CD4-positive, alpha-beta T cell treated with Interleukin-17A for 1 hour (primary cell): Measurements from ENCODE around the gene NEGR1.

ENCODE experiments used
- DNase-seq: peaks from one replicate; pipeline ENCODE4 v3.0.0-alpha.2; 2020

NEGR1 gene

DNA sequence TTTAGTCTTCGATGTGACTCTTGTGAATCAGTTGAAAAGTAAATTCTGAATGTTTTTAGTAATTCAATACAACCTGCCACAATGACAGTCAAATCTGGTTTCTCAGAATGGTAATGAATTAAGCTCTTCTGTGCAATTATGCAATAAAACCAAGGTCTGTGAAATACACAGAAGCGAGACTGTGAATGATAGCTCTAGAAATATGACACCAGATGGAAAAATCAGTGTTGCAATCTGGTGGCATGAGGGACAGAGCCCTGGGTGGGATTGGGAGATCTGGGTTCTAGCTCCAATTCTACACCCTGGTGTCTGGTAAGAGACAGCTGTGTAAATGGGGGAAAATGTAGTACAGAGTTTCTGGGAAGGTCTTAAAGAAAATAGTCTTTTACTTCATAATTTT is 615.1 kb downstream of the NEGR1 start:
- no peak for DNase-seq

DNA sequence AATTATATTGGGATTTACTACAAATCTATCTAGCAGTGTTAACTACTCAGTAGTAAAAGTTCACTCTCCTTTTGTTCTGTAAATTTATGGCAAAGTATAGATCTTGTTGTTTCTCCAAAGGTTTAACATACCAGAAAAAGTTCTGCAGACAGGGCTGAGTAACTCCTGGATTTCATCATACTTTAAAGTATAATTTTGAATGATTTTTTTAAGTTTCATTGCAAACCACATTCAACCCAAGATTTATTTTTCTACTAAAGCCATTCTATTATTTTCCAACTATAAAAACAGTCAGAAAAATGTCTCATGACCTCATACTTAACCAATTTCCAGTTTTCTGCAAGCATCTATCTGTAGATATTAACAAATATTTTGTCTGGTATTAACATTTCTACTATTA is 615.7 kb downstream of the NEGR1 start:
- no peak for DNase-seq

DNA sequence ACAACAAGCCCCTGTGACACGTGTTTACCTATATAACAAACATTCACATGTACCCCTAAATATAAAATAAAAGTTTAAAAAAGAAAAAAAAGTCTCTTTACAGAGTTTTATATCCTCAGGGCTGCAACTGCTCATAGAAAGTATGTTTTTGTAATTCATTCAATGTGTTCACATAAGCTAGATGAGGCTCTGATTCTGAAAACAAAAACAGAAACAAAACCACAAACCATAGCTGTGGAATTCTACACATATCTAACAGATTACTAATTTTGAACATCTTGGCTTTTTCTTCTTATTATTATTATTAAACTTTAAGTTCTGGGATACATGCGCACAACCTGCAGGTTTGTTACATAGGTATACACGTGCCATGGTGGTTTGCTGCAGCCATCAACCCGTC is 621.9 kb downstream of the NEGR1 start:
- no peak for DNase-seq

DNA sequence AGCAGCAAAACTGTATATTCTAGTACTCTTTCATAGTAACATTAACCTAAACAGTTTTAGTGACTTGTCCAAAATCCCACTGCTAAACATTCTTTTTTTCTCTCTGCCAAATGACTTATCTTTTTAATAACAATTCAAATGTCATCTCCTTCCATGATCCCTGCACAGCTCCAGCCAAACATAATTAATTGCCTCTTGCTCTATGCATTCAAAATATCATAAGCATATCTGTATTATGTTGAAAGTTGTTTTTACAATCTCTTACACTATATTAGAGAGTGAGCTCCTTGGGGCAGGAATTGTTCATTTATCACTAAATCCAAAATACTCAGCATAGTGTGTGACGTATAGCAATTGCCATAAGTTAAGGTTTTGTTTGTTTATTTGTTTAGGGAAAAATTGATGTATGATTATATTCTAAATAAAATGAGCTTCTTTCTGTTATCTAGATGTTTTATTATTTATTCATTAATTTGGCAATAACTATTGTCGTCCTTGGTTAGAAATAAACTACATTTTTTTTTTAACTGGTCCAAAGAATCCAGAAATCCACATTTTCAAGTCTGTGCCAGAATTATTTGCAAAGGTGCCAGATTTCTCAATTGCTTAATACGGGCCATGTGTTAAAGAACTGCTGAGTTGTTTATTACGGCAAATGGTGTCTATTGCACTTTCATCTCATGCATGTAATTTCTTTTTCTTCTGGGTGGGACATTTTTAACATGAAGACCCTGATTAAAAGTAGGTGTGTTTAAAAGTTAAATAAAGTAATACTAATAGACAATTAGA is 624.3 kb downstream of the NEGR1 start:
- DNase-seq: no peak

DNA sequence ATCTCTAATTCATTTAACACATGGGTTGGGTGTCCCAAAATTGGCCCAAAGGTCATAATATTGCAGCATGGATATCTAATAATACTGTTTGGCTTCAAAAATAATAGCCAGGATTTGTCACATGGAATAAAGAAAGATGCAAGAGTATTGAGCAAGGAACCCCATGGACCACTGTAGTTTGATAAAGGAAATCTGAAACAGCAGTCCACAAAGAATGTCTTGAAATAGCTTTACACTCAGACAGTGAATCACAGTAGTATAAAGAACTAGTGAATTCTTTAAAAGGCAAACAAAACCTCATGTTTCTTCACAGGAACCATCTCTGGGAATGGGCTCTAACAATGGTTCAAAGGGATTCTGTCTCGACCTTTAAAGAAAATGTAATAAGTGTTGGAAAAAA is 625.4 kb downstream of the NEGR1 start:
- no peak for DNase-seq

DNA sequence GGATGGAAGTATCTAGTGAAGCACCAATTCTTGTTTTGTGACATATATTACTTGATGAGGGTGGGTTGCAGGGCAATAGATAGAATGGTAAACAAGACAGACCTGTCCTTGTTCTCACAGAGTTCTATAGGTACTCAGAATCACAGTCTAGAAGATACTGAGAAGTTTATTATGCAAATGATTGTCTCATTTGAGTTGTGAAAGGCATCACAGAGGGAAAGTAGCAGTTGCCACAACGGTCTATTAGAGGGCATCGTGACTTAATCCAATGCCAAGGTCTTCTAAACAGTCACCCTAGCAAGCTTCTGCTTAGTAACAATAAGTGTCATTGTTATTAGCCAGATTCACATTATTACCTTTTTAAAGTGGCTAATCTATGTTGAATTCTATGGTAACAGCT is 626.7 kb downstream of the NEGR1 start:
- no peak for DNase-seq

DNA sequence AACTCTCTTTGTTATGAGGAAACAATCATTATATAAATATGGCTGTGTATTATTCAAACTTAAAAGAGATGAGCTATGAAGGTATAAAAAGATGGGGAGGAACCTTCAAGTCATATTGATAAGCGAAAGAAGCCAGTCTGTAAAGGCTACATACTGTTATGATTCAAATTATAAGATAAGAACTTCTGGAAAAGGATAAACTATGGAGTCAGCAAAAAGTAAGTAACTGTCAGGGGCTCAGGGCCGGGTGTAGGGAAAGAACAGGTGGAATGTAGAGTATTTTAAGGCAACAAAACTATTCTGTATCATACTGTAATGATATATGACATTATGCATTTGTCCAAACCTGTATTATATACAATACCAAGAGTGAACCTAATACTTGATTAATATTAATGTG is 628.4 kb downstream of the NEGR1 start:
- DNase-seq: no peak

DNA sequence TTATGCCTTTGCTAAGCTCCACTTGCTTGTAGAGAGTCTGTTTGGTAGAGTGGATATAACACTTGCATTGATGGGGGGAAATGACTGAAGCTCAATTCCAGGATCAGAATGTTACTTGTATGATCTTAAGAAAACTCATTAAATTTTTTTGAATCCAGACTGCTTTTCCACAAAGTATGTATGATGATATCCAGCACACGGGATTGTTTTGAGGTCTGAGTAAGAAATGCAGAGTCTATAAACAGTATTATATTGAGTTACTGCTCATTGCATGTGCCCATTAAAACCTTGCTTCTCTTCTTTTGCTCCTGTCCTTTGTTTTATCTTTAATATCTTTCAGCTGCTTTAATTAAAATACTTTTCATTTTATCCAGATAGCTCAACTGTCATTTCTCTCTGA is 631.1 kb downstream of the NEGR1 start:
- no peak for DNase-seq

DNA sequence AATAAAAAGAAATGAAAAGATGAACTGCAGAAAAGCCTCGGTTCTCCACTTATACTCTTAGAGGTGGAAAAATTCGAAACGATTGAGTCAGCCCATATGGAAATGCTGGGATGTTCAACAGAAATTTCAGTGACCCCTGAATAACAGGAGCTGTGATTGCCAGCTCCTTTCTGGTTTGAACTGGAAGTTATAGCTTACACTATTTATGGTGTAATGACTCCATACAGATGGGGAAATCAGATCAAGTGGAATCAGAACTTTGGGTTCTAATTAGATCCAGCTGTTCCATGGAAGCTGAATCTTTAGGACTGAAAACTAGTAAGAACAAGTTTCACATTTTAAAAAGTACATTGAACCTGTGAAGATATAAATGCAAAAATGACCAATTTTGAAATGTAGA is 632.2 kb downstream of the NEGR1 start:
- no peak for DNase-seq

DNA sequence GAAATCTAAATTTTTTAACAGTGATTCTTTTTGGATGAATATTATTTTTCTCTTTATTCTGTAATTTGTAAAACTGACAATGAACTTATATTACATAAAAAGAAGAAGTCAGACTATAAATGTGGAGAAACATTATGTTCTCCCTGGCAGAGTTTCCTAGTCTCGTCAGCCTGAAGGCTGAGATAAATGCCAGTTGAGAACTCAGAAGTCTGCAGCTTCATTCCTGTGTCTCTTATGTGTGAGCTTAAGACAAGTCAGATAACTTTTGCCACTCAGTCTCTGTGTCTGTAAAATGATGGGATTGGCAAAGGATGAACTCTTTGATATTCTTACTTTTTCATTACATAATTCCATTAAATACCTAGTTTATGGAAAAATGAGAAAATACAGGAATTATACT is 632.7 kb downstream of the NEGR1 start:
- no peak for DNase-seq

DNA sequence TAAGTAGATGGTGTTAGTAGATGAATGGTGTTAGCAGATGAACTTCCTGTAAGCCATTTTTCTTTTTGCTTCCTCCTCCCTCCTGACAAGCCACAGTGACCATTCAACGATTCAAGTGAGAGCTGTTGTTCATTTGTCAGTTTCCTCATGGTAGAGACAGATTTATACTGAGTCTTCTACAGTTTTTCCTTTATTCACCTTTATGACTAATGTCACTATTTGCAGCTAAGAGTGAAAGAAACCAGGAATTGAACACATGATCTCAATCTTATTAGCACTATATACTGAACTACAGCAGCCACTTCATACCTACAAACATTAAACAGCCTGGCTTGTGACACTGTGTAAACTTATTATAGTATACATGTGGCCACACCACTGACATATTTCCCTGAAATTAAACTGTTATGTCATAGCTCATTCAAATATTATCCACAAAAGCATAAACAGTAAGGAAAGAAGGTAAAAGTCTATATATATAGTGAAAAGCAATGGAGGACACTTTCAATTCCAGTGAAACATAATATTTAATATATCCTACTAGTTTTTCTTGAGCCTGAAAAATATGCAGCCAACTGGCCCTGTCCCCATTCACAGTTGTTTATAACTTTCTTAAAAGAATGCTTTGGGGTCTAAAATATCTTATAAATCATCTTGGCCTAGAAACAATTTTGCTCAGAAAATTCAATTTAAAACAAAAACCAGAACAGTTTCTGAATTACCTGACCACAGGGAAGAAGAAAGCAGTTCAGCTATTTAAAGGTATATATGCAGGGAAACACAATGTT is 634.6 kb downstream of the NEGR1 start:
- DNase-seq: no peak

DNA sequence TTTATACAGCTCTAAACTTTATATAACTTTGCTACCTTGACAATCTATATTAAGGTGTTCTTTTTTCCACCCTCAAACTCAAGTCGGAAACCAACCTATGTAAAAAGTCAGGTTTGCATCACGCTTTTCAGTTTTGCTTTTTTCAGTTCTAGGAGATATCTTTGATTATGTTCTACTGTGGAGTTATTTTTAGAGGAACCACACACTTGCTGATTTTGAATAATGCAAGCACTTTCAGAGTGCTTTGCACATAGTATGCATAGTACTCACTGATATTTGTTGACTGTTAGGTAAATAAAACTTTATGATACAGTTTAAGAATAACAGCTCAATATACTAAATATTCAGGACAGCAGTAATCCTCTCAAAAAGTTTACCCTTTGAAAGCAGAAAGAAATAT is 637.3 kb downstream of the NEGR1 start:
- no peak for DNase-seq

DNA sequence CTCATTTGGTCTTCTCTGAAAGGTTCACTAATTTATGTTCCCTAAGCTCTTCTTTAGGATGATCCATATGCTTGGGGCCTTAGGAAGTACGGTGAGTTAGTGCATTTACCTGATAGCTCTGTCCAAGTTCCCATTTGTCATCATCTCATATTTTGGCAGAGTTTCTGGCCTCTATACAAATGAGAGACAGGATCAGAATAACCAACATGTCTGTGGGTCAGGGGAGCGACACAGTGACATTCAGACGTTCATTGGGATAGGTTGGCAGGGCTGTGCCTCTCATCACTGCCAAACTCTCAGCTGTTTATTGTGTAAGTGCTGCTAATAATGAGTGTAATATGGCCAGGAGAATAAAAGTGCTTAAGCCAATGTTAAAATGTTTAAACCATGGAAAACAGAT is 640.4 kb downstream of the NEGR1 start:
- no peak for DNase-seq

DNA sequence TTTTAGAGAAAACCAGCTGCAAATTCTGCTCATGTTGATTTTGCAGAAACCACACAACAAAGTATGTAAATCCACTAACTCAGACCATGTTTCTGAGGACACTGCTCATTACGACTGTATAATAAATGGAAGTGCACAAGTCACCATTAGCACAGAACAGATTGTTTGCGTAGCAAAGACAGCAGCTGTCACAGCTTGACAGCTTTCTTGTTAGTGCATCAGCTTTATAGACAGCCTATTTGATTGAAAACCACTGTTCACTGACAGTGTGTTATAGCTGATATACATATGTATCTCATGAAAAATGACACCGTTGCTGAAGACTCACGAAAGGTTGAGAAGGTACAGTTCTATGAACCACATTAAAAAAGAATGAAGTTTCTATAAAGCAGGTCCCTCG is 641.3 kb downstream of the NEGR1 start:
- DNase-seq: no peak

DNA sequence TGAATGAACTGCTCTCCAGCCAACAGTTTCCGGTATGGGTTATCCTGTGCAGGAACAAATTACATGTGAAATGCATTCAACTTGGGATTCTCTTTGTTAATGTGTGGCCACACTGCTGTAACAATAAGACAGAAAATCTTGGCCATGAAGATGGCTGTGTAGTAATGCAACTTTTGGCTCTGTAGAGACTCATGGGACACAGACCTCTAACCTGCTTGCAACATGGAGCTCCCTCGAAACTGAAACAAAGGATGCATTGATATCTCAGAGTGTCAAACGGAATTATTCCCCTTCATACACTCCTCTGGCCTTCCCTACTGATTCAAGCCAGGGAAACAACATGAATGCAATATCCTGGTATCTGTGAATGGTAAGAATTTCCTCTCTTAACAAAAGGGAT is 642.2 kb downstream of the NEGR1 start:
- no peak for DNase-seq

DNA sequence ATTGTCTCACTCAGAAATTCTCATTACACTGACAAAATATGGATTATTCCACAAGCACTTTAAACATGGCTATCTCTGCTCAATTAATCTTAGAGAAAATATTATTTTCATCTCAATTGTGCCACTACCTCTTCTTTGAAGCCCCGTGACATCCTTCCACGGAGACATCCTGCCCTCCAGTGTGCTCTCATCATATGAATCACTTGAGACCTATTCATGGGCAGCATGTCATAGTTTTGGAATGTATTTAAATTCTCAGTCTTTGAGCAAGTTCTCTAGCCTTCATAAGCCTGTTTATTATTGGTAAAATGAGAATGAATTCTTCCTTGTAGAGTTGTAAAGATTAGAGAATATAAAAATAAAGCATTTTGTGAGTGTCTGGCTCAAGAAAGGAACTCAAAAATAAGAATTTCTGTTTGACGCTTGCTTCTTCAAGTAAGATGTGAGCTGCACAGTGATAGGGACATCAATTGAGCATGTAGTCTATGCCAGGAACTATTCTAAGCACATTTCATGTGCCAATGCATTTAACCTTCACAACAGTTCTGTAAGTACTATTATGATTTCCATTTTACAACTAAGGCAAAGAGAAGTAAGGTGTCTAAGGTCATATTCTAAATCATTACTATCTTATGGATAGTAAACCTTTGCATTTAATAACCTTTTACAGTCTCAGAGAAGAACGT is 644.1 kb downstream of the NEGR1 start:
- no peak for DNase-seq

DNA sequence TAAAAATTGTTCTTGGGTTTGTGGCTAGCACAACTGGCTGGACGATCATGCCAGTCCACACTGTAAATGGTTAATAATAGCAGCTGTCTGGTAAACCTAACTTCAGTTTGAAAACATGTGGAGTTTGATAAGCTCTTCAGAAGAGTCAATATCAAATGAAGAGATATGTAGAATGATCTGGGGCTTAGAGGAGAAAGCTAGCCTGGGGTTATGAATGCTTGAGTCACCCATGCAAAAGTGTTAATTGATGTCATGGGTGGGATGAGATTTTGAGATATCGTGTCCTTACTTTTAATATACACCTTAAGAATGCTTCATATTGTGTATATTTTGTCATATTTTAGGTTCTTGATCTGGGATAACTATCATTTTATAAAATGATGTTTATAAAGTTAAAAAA is 646.8 kb downstream of the NEGR1 start:
- DNase-seq: no peak

DNA sequence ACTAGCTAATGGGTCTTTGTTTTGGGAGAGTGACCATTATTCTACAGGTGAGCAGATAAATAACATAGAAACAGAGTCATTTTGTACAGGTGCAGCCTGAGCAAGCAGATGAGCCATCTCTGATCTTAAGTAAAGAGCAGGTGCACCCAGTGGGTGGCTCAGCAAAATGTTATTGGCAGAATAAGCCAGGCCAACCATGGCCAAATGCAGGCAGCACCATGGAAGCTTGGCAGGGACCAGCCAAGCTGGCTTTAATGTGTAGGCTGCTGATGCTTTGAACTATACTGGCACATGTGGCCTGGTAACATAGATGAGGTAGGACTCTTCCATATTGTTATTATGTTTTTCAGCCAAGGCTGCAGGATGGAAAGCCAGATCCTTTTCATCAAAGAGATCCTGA is 648.2 kb downstream of the NEGR1 start:
- DNase-seq: no peak

DNA sequence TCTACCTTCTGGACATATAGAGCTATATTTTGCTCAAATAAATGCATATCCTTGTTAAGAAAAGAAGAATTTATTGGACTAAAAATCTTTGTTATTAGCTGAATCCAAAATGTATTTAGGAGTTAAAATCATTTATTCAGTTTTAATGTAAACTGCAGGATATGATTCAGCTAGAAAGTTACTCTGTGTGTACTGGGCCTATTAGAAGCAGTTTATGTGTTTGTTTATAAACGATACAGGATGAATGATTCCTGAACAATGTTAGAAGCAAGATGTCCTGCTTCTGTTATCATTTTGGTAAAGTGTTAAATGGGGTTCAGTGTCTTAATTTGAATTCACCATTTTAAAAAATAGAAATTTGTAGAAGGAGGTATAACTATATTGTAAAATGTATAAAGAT is 652.3 kb downstream of the NEGR1 start:
- DNase-seq: no peak

DNA sequence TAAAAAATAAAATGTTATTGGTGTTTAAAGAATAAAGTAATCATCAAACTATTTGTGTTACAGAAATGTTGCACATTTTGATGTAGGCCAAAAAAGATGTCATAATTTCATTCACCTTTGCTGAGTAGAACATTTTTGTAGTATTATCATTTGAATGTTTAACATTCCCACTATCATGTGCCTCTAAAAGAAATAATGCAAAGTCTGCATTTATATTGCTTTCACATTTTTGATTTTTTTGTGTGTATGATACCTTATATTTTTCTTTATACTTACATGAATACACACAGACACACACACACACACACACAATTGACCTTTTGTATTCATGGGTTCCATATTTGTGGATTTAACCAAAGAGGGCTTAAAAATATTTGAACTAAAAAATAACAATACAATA is 657.3 kb downstream of the NEGR1 start:
- DNase-seq: no peak

DNA sequence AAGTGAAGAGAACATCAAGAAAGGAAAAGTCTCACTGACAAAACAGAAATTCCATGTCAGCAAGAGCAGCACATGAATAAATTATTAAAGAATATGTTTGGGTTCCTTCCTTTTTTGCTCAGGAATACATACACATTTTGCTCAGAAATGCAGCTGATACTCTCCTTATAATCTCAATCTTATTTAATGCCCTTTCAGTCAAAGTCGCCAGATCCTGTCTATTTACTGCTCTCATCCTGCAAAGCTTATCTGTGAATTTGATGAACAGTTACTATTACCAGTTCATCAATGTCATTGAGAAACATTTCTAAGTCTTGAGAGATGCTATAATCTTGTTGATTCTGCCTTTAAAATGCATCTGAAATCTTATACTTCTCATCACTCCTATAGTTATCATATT is 658.5 kb downstream of the NEGR1 start:
- no peak for DNase-seq

DNA sequence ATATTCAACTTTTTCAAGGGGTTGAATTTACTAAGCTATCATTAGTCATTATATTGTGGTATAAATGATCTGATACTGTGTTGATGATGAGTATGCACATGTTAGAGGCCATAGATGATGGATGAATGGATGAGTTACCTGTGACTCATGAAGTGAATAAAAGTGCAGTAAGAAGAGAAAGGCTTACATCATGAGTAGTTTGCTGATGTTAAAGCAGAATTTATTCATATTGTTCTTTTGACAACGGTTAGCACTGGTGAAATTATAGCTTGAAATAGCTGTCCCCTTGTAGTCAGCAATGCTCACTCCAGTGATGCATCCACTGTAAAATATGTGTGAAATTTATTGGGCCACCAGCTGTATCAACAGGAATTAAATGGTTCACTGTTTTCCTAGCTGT is 660.6 kb downstream of the NEGR1 start:
- DNase-seq: no peak

DNA sequence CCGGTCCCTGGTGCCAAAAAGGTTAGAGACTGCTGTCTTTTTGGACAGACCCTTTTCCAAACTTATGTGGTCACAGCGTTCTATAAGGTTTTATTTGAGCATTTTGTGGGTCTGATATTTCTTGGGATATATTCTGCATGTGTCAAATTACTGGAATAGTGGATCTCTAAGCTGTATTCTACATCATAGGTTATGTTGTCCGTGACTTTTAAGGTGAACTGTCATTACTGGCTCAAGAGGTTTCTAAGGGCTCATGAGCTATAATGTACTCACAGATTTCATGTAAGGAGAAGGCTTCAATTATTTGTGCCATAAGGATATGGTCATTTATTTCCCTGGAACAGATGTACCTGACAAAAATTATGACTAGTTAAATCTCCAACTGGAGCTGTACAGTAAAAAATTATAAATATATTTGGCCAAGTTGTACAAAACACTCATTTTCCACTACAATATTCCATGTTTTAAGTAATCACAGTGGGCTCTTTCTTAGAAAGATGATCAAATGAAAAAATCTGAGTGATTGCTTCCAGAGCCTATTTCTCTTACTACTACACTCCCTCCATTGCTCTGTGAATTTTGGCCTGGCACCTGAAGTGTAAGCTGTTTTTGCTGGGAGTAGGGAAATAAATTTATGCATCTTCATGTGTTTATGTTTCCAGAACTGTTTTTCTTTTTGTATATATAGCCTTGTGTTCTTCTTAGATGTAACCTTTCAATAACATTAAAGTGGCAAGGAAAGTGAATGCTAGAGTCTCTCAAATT is 663.4 kb downstream of the NEGR1 start:
- DNase-seq: no peak
